Measurements from ENCODE around the gene TRIM25. TPM values are rescaled to one million over a fixed set of nuclear protein-coding genes. Genes with fewer than 3 reads are reported as not detected.

TRIM25 gene
- total RNA-seq, 4 donors from 2014 or later: 41.4 to 112 (median 78.6) TPM

- TF ChIP-seq CTCF (IDR thresholded peaks at IDR 0.05): no peak
These were observed 30.2 kb downstream of the TRIM25 start for GRCh38 chr17:56883616-56884015.

GRCh38 chr17:56881685-56882295 is 32.1 kb downstream of the TRIM25 start:
- DNase-seq (ENCODE audit: low spot score) (no peak), ATAC-seq (ENCODE audit: low FRiP score) (no peak)
- no peak for TF ChIP-seq CTCF (IDR thresholded peaks at IDR 0.05)

More at GRCh38 chr17:56883616-56884015, 30.2 kb downstream of the TRIM25 start:
- no peak for ATAC-seq (ENCODE audit: low FRiP score)
- DNase-seq (ENCODE audit: low spot score): no peak

- ATAC-seq (ENCODE audit: low FRiP score) (no peak), DNase-seq (ENCODE audit: low spot score) (no peak)
- no peak for TF ChIP-seq CTCF (IDR thresholded peaks at IDR 0.05)
These were observed 33.3 kb downstream of the TRIM25 start for GRCh38 chr17:56880571-56880970.

- DNase-seq (ENCODE audit: low spot score): no peak
- no peak for TF ChIP-seq CTCF (IDR thresholded peaks at IDR 0.05)
- no peak for ATAC-seq (ENCODE audit: low FRiP score)
These were observed 33.7 kb downstream of the TRIM25 start for GRCh38 chr17:56880133-56880532.

GRCh38 chr17:56879280-56879679 is 34.6 kb downstream of the TRIM25 start:
- DNase-seq (ENCODE audit: low spot score): no peak
- no peak for TF ChIP-seq CTCF (IDR thresholded peaks at IDR 0.05)
- no peak for ATAC-seq (ENCODE audit: low FRiP score)

- DNase-seq (ENCODE audit: low spot score) (no peak), ATAC-seq (ENCODE audit: low FRiP score) (no peak)
- no peak for TF ChIP-seq CTCF (IDR thresholded peaks at IDR 0.05)
These were observed 37.1 kb downstream of the TRIM25 start for GRCh38 chr17:56876766-56877179.

GRCh38 chr17:56870081-56870651 is 43.7 kb downstream of the TRIM25 start:
- ATAC-seq (ENCODE audit: low FRiP score): no peak
- TF ChIP-seq CTCF (IDR thresholded peaks at IDR 0.05): no peak
- no peak for DNase-seq (ENCODE audit: low spot score)

All from omental fat pad (tissue), 4 donors.